H9 (cell line): ENCODE data around the gene CDH8. TPM values are rescaled to one million over a fixed set of nuclear protein-coding genes. Genes with fewer than 3 reads are reported as not detected.

Source experiments
- DNase-seq: peaks from one replicate; pipeline ENCODE4 v3.0.0-alpha.2; 2017
- H2AFZ ChIP-seq: one replicate; pipeline ENCODE4 v1.6.1; 2013; ENCODE audit warnings: mild to moderate bottlenecking, low read length, control low read depth, moderate library complexity
- H2AK5ac ChIP-seq: 2 replicates; pipeline ENCODE4 v1.6.1; 2013; ENCODE audit warnings: low read length, control low read depth, mixed read lengths; ENCODE audit not compliant: insufficient read length
- H2BK120ac ChIP-seq: one replicate; pipeline ENCODE4 v1.6.1; 2013; ENCODE audit warnings: low read depth, mild to moderate bottlenecking, low read length, control low read depth, inconsistent platforms; ENCODE audit not compliant: poor library complexity, severe bottlenecking
- H2BK12ac ChIP-seq: 2 replicates; pipeline ENCODE4 v1.6.1; 2013; ENCODE audit warnings: low read length, control low read depth, mixed read lengths, low read depth; ENCODE audit not compliant: insufficient read length
- H2BK15ac ChIP-seq: 2 replicates; pipeline ENCODE4 v1.6.1; 2013; ENCODE audit warnings: low read depth, low read length, control low read depth
- H2BK20ac ChIP-seq: one replicate; pipeline ENCODE4 v1.6.1; 2013; ENCODE audit warnings: low read depth, mild to moderate bottlenecking, low read length, control low read depth, inconsistent platforms; ENCODE audit not compliant: poor library complexity, severe bottlenecking
- H2BK5ac ChIP-seq: 2 replicates; pipeline ENCODE4 v1.6.1; 2013; ENCODE audit warnings: low read length, control low read depth, mixed read lengths; ENCODE audit not compliant: insufficient read length
- H3K14ac ChIP-seq: 2 replicates; pipeline ENCODE4 v1.6.1; 2013; ENCODE audit warnings: low read length, control low read depth; ENCODE audit not compliant: insufficient read depth
- H3K18ac ChIP-seq: 2 replicates; pipeline ENCODE4 v1.6.1; 2013; ENCODE audit warnings: low read depth, mild to moderate bottlenecking, mixed read lengths, low read length, control low read depth; ENCODE audit not compliant: insufficient read length
- H3K23ac ChIP-seq: 2 replicates; pipeline ENCODE4 v1.6.1; 2013; ENCODE audit warnings: low read length, control low read depth, mixed read lengths, low read depth; ENCODE audit not compliant: insufficient read length
- H3K23me2 ChIP-seq: 2 replicates; pipeline ENCODE4 v1.6.1; 2013; ENCODE audit warnings: low read depth, mild to moderate bottlenecking, mixed read lengths, low read length, control low read depth; ENCODE audit not compliant: insufficient read length, poor library complexity, severe bottlenecking
- H3K27ac ChIP-seq: 2 replicates; pipeline ENCODE4 v1.5.1; 2013; ENCODE audit warnings: low read length, control low read depth, mixed read lengths, low read depth; ENCODE audit not compliant: insufficient read length
- H3K27me3 ChIP-seq: 2 replicates; pipeline ENCODE4 v1.6.1; 2013; ENCODE audit warnings: low read length, control low read depth, inconsistent platforms; ENCODE audit not compliant: insufficient read depth
- H3K4ac ChIP-seq: 2 replicates; pipeline ENCODE4 v1.6.1; 2013; ENCODE audit warnings: low read depth, mild to moderate bottlenecking, control low read depth, inconsistent platforms, low read length, moderate library complexity
- H3K4me1 ChIP-seq: 2 replicates; pipeline ENCODE4 v1.6.1; 2013; ENCODE audit warnings: low read length, control low read depth, inconsistent platforms; ENCODE audit not compliant: insufficient read depth
- H3K4me2 ChIP-seq: 2 replicates; pipeline ENCODE4 v1.6.1; 2013; ENCODE audit warnings: low read length, control low read depth, mixed read lengths; ENCODE audit not compliant: insufficient read length, insufficient read depth
- H3K56ac ChIP-seq: 2 replicates; pipeline ENCODE4 v1.6.1; 2013; ENCODE audit warnings: low read depth, mild to moderate bottlenecking, mixed read lengths, low read length, control low read depth; ENCODE audit not compliant: insufficient read length
- H3K79me1 ChIP-seq: 2 replicates; pipeline ENCODE4 v1.6.1; 2013; ENCODE audit warnings: low read depth, mild to moderate bottlenecking, moderate library complexity, low read length, control low read depth, inconsistent platforms; ENCODE audit not compliant: insufficient read depth, poor library complexity, severe bottlenecking
- H3K79me2 ChIP-seq: 2 replicates; pipeline ENCODE4 v1.6.1; 2013; ENCODE audit warnings: low read length, control low read depth, inconsistent platforms; ENCODE audit not compliant: insufficient read depth
- H3K9ac ChIP-seq: 2 replicates; pipeline ENCODE4 v1.6.1; 2013; ENCODE audit warnings: low read length, control low read depth, mixed read lengths; ENCODE audit not compliant: insufficient read length; ENCODE audit errors: extremely low read depth
- H3K9me3 ChIP-seq: one replicate; pipeline ENCODE4 v1.6.1; 2013; ENCODE audit warnings: low read depth, low read length, inconsistent platforms; ENCODE audit not compliant: control insufficient read depth
- H3T11ph ChIP-seq: one replicate; pipeline ENCODE4 v1.6.1; 2013; ENCODE audit warnings: mild to moderate bottlenecking, low read length, control low read depth, inconsistent platforms
- H4K20me1 ChIP-seq: one replicate; pipeline ENCODE4 v1.6.1; 2013; ENCODE audit not compliant: control insufficient read depth, insufficient read length, insufficient read depth
- H4K5ac ChIP-seq: 2 replicates; pipeline ENCODE4 v1.6.1; 2013; ENCODE audit warnings: low read depth, mild to moderate bottlenecking, mixed read lengths, low read length, control low read depth; ENCODE audit not compliant: insufficient read length
- H4K8ac ChIP-seq: replicated peaks from 2 replicates; pipeline ENCODE4 v1.6.1; 2013; ENCODE audit warnings: low read length, control low read depth, mixed read lengths, low read depth; ENCODE audit not compliant: insufficient read length
- H4K91ac ChIP-seq: 2 replicates; pipeline ENCODE4 v1.6.1; 2013; ENCODE audit warnings: low read depth, mild to moderate bottlenecking, moderate library complexity, mixed read lengths, low read length, control low read depth; ENCODE audit not compliant: insufficient read length
- H3K27ac Mint-ChIP-seq, 3 experiments: 2 replicates in 2 of 3; 3 replicates in 1 of 3; pipeline ENCODE4 v1.8.0; 2020 to 2021; ENCODE audit warnings: mixed read lengths in 3 of 3, mild to moderate bottlenecking in 1 of 3, moderate library complexity in 1 of 3
- H3K27me3 Mint-ChIP-seq: 2 replicates; pipeline ENCODE4 v1.8.0; 2021; ENCODE audit warnings: low read depth, mild to moderate bottlenecking, moderate library complexity, mixed read lengths
- H3K36me3 Mint-ChIP-seq, 3 experiments: 2 replicates in 2 of 3; 3 replicates in 1 of 3; pipeline ENCODE4 v1.8.0; 2020 to 2021; ENCODE audit warnings: low read depth in 3 of 3, mixed read lengths in 3 of 3; ENCODE audit not compliant: insufficient read depth in 1 of 3
- H3K4me1 Mint-ChIP-seq, 2 experiments: 2 replicates each; pipeline ENCODE4 v1.8.0; 2020; ENCODE audit warnings: mixed read lengths in 2 of 2
- H3K4me3 Mint-ChIP-seq, 2 experiments: 2 replicates in 1 of 2; 3 replicates in 1 of 2; pipeline ENCODE4 v1.8.0; 2020 to 2021; ENCODE audit warnings: mild to moderate bottlenecking in 2 of 2, mixed read lengths in 2 of 2, moderate library complexity in 1 of 2
- H3K9me3 Mint-ChIP-seq, 2 experiments: 2 replicates in 1 of 2; 3 replicates in 1 of 2; pipeline ENCODE4 v1.8.0; 2020; ENCODE audit warnings: mild to moderate bottlenecking in 2 of 2, mixed read lengths in 2 of 2, moderate library complexity in 1 of 2
- CTCF ChIP-seq: fragments of 200-600 bp; sonication (generic); conservative IDR thresholded peaks from 3 replicates; pipeline ENCODE4 v1.8.0; 2021; ENCODE audit warnings: antibody characterized with exemption, mild to moderate bottlenecking
- WGBS: extraction: QIAGEN DNeasy Blood & Tissue Kit; methylation state at CpG from one replicate; pipeline ENCODE4 v1.1.7; 2013; ENCODE audit warnings: missing lambda C conversion rate, low lambda C conversion rate, mixed read lengths; ENCODE audit not compliant: insufficient read length; ENCODE audit errors: extremely low coverage; 5-methylcytosine and 5-hydroxymethylcytosine counted together
- total RNA-seq: library from RNA; stranded (reverse); gene quantifications from 2 replicates; pipeline ENCODE4 v1.2.1, GENCODE V29; 2021

Gene CDH8
- total RNA-seq, 1 experiment from 2014 or later: 12.0 TPM

- H3K27ac ChIP-seq: no peak overlapping the region
- H2BK12ac ChIP-seq: no peak overlapping the region
- H3K9ac ChIP-seq: no peak overlapping the region
- H2AFZ ChIP-seq: no peak overlapping the region
- Mint-ChIP-seq H3K27ac (peak overlapping the region in 1 of 3 experiments; percentile 79; a peak in 1 of 7 replicates), H3K36me3 (peaks cover 3 to 21% (median 6%) of the 10 kb centered on the region in 3 experiments; a peak in 5 of 7 replicates), H3K9me3 (peaks cover 8 to 11% of the 10 kb centered on the region in 2 experiments; a peak in 4 of 5 replicates), H3K27me3 (no peaks in the 10 kb centered on the region), H3K4me3 (no peak overlapping the region), H3K4me1 (peaks cover 20 to 24% of the 10 kb centered on the region in 2 experiments)
- H3K23me2 ChIP-seq: no peaks in the 10 kb centered on the region
- no peak for TF ChIP-seq CTCF
- H2BK15ac ChIP-seq: no peak overlapping the region
- H3K27me3 ChIP-seq: no peaks in the 10 kb centered on the region
- DNase-seq: no peak
- H4K91ac ChIP-seq: no peak overlapping the region
- no peak overlapping the region for H3K18ac ChIP-seq
- H3K79me1 ChIP-seq: no peaks in the 10 kb centered on the region
- no peak overlapping the region for H2BK120ac ChIP-seq
- no peak overlapping the region for H2AK5ac ChIP-seq
- no peak overlapping the region for H4K8ac ChIP-seq
- no peak overlapping the region for H3T11ph ChIP-seq
- H4K20me1 ChIP-seq: no peaks in the 10 kb centered on the region
- H3K4ac ChIP-seq: no peak overlapping the region
- no peak overlapping the region for H4K5ac ChIP-seq
- H3K23ac ChIP-seq: no peak overlapping the region
- no CpG with 5 or more reads among the region's 2 CpGs for WGBS
- H3K79me2 ChIP-seq: no peaks in the 10 kb centered on the region
- peaks cover 6% of the 10 kb centered on the region; the same call in 1 of the 2 replicates for H3K4me1 ChIP-seq
- H3K4me2 ChIP-seq: no peak overlapping the region
- H2BK5ac ChIP-seq: no peak overlapping the region
- no peak overlapping the region for H2BK20ac ChIP-seq
- no peak overlapping the region for H3K56ac ChIP-seq
- no peak overlapping the region for H3K14ac ChIP-seq
- no peaks in the 10 kb centered on the region for H3K9me3 ChIP-seq
Measured at GRCh38 chr16:61676740-61677139, 359.5 kb downstream of the CDH8 start.
